ENCODE data around the gene RBP3. TPM values are rescaled to one million over a fixed set of nuclear protein-coding genes. Genes with fewer than 3 reads are reported as not detected.
A peak's percentile ranks its signal among the peaks of the same experiment; 100 is the strongest.

The RBP3 gene
- total and polyA plus RNA-seq, 2 of the 4 experiments (the other 2 are of a cell fraction), result not detected

GRCh38 chr10:47401210-47401609 is 53.0 kb downstream of the RBP3 start:
- DNase-seq, result no peak
- POLR2A ChIA-PET (ENCODE audit: unreplicated experiment), result no interaction called here
- Histone ChIP-seq H2AK5ac (ENCODE audit: low read depth, low read length) (peak overlapping the region; percentile 79), H3K9ac (ENCODE audit: low read depth, low read length) (no peak overlapping the region), H3K4ac (ENCODE audit: low read depth, low read length) (peak overlapping the region; percentile 98), H3K9me3 (ENCODE audit: control insufficient read depth, insufficient read depth, low read length) (peaks cover 2% of the 10 kb centered on the region; the same call in 1 of the 2 replicates), H3K14ac (replicated peaks; ENCODE audit: low read depth, low read length) (0 out of 2 replicates have a peak overlapping the region, but pooled peaks have one; percentile 48), H3K4me2 (ENCODE audit: low read depth, low read length) (no peak overlapping the region), H3K27me3 (ENCODE audit: control insufficient read depth, insufficient read depth, low read length) (peaks cover 8% of the 10 kb centered on the region), H2BK5ac (ENCODE audit: low read depth, low read length, poor library complexity, severe bottlenecking) (no peak overlapping the region), H3K36me3 (ENCODE audit: control insufficient read depth, insufficient read depth, low read length) (no peaks in the 10 kb centered on the region), H3K79me1 (ENCODE audit: low read depth in 1 of 2, low read length in 2 of 2) (no peaks in the 10 kb centered on the region), H2BK120ac (ENCODE audit: low read depth, low read length) (peak overlapping the region; percentile 35; the same call in 1 of the 2 replicates), H2BK15ac (ENCODE audit: low read depth, low read length) (0 out of 3 replicates have a peak overlapping the region, but pooled peaks have one; percentile 40), H4K8ac (ENCODE audit: low read depth in 2 of 2, low read length in 2 of 2) (no peak overlapping the region), H4K5ac (ENCODE audit: low read depth, low read length) (no peak overlapping the region), H4K91ac (ENCODE audit: insufficient read depth, low read depth, low read length) (peak overlapping the region; percentile 28; the same call in 1 of the 2 replicates), H3K9me1 (ENCODE audit: insufficient read depth, low read length) (peaks cover 24% of the 10 kb centered on the region), H3K18ac (ENCODE audit: low read depth, low read length) (no peak overlapping the region), H4K20me1 (ENCODE audit: insufficient read depth, low read length) (no peaks in the 10 kb centered on the region), H3K27ac (ENCODE audit: insufficient read depth, low read length) (no peak overlapping the region), H3K4me3 (ENCODE audit: insufficient read depth, low read depth, low read length) (no peak overlapping the region), H2BK20ac (ENCODE audit: low read depth, low read length) (no peak overlapping the region), H2AFZ (replicated peaks; ENCODE audit: low read length, poor library complexity) (no peak overlapping the region), H3K4me1 (ENCODE audit: control insufficient read depth, insufficient read depth, low read length) (peaks cover 18% of the 10 kb centered on the region), H3K56ac (ENCODE audit: extremely low read depth, insufficient read depth, low read length) (no peak overlapping the region), H3K23ac (ENCODE audit: low read depth, low read length) (no peak overlapping the region), H2AK9ac (replicated peaks; ENCODE audit: low read depth, low read length, poor library complexity) (no peak overlapping the region)
- no peak for ATAC-seq (ENCODE audit: low read depth)
- in situ Hi-C loops (cut with MboI; ENCODE audit: low sequenced_read_pairs), result loop anchor here (25.0 kb wide), 1 partner anchor 864 kb away; no protein-coding TSS in a partner anchor
- no CpG with 5 or more reads among the region's 4 CpGs for WGBS, 2 experiments (ENCODE audit: extremely low coverage in 2 of 2, insufficient read length in 1 of 2)
- BruUV-seq (replicated peaks), result no TSS peak
- CTCF ChIA-PET, result no interaction called here
- intact Hi-C loops (cut with micrococcal nuclease), result no loop called here
- TF ChIP-seq FOS (IDR thresholded peaks at IDR 0.05; ENCODE audit: low read depth, low read length) (no peak), RFX5 (IDR thresholded peaks at IDR 0.05; ENCODE audit: low read depth, low read length) (no peak), NFE2L2 (IDR thresholded peaks at IDR 0.05; ENCODE audit: low read depth, low read length) (no peak), SMC3 (IDR thresholded peaks at IDR 0.05; ENCODE audit: low read depth, low read length) (no peak), BHLHE40 (IDR thresholded peaks at IDR 0.05; ENCODE audit: low read depth, low read length) (no peak), MXI1 (IDR thresholded peaks at IDR 0.05; ENCODE audit: borderline replicate concordance, low read depth, low read length) (no peak), CTCF (conservative IDR thresholded peaks at IDR 0.05; ENCODE audit: low read depth, low read length) (no peak), CHD1 (IDR thresholded peaks at IDR 0.05; ENCODE audit: low read depth, low read length) (no peak), MAZ (IDR thresholded peaks at IDR 0.05; ENCODE audit: borderline replicate concordance, low read depth, low read length) (no peak), RAD21 (IDR thresholded peaks at IDR 0.05; ENCODE audit: low read length) (no peak)
- TF ChIP-seq, protein P1, sequence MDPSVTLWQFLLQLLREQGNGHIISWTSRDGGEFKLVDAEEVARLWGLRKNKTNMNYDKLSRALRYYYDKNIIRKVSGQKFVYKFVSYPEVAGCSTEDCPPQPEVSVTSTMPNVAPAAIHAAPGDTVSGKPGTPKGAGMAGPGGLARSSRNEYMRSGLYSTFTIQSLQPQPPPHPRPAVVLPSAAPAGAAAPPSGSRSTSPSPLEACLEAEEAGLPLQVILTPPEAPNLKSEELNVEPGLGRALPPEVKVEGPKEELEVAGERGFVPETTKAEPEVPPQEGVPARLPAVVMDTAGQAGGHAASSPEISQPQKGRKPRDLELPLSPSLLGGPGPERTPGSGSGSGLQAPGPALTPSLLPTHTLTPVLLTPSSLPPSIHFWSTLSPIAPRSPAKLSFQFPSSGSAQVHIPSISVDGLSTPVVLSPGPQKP (IDR thresholded peaks at IDR 0.05; ENCODE audit: borderline replicate concordance, low read depth, low read length), result no peak
- dilution Hi-C loops (cut with HindIII; ENCODE audit: low sequenced_read_pairs, unreplicated experiment), result no loop called here

Measured in IMR-90 (cell line).